D721Med (cell line): Measurements from ENCODE around the gene SYCE3.

Source experiments
- DNase-seq: peaks from one replicate; pipeline ENCODE4 v3.0.0; 2011; ENCODE audit warnings: low spot score; ENCODE audit not compliant: insufficient read length
- FAIRE-seq: peaks from 2 replicates; lab custom pipeline; 2011; peaks lifted over from hg19 to GRCh38; lab: Jason Lieb, UNC
- CTCF ChIP-seq: IDR thresholded peaks from 2 replicates; pipeline ENCODE4 v1.5.1; 2012; ENCODE audit warnings: mild to moderate bottlenecking, control low read depth; ENCODE audit not compliant: insufficient read depth; ENCODE audit errors: missing control alignments

SYCE3 gene

GRCh38 chr22:50548040-50548920 is 14.4 kb downstream of the SYCE3 start:
- DNase-seq: no peak
- no peak for FAIRE-seq
- no peak for TF ChIP-seq CTCF

- no peak for FAIRE-seq
- DNase-seq: no peak
Observed at GRCh38 chr22:50547263-50547985, 15.3 kb downstream of the SYCE3 start.

GRCh38 chr22:50546326-50547262 is 16.1 kb downstream of the SYCE3 start:
- no peak for TF ChIP-seq CTCF
- FAIRE-seq (no peak), DNase-seq (no peak)

More at GRCh38 chr22:50547263-50547985, 15.3 kb downstream of the SYCE3 start:
- TF ChIP-seq CTCF: no peak

- DNase-seq (no peak), FAIRE-seq (no peak)
- TF ChIP-seq CTCF: no peak
Observed at GRCh38 chr22:50545522-50546325, 17.0 kb downstream of the SYCE3 start, which contains the start of gene KLHDC7B. TSS of gene KLHDC7B (plus strand) at chr22:50545899. CDS start at chr22:50546244, 345 bp downstream.

GRCh38 chr22:50544746-50545253 is 17.9 kb downstream of the SYCE3 start:
- FAIRE-seq (no peak), DNase-seq (no peak)
- no peak for TF ChIP-seq CTCF
